ENCODE measurements around the gene PIEZO1.

- no peak for TF ChIP-seq MXI1 (IDR thresholded peaks at IDR 0.05; ENCODE audit: low read depth, low read length)
- TF ChIP-seq MAFF (IDR thresholded peaks at IDR 0.05; ENCODE audit: low read length): no peak
- TF ChIP-seq NONO (IDR thresholded peaks at IDR 0.05; ENCODE audit: low read depth in 2 of 2, low read length in 1 of 2): no peak
- no peak for TF ChIP-seq SAP30 (IDR thresholded peaks at IDR 0.05; ENCODE audit: borderline replicate concordance, insufficient read depth, low read depth, low read length, poor library complexity, severe bottlenecking)
- no peak for TF ChIP-seq HBP1 (CRISPR knock-in tag; IDR thresholded peaks at IDR 0.05)
- no peak for TF ChIP-seq KLF10 (CRISPR knock-in tag; IDR thresholded peaks at IDR 0.05)
- no peak for TF ChIP-seq FOXP4 (CRISPR knock-in tag; IDR thresholded peaks at IDR 0.05; ENCODE audit: borderline replicate concordance)
- no peak for TF ChIP-seq ZNF274 (IDR thresholded peaks at IDR 0.05; ENCODE audit: borderline replicate concordance, low read depth, low read length)
- TF ChIP-seq CTCF (IDR thresholded peaks at IDR 0.05 in 2 of 3, conservative IDR thresholded peaks at IDR 0.05 in 1 of 3; ENCODE audit: insufficient read depth in 2 of 3, low read depth in 1 of 3, low read length in 3 of 3): no peak
- TF ChIP-seq STAT6 (CRISPR knock-in tag; IDR thresholded peaks at IDR 0.05): no peak
- no peak for TF ChIP-seq FOXM1 (IDR thresholded peaks at IDR 0.05; ENCODE audit: low read depth)
- TF ChIP-seq FOXM1 (CRISPR knock-in tag; IDR thresholded peaks at IDR 0.05; ENCODE audit: low read depth): no peak
These were observed 33.5 kb upstream of the PIEZO1 start for GRCh38 chr16:88818575-88818874.
